HG03159 (cell line): ENCODE data around the gene PHYHIPL.
"Not testable (repeated sequence)": the region's sequence is repeated elsewhere in the genome, so short reads cannot be mapped to it uniquely, and the experiment has no call there.

Experiments
- ATAC-seq: cut with Tn5 transposase; IDR thresholded peaks from one replicate; pipeline ENCODE4 v1.9.1; 2021; ENCODE audit warnings: mild to moderate bottlenecking, moderate library complexity; ENCODE audit not compliant: unreplicated experiment

The PHYHIPL gene

DNA sequence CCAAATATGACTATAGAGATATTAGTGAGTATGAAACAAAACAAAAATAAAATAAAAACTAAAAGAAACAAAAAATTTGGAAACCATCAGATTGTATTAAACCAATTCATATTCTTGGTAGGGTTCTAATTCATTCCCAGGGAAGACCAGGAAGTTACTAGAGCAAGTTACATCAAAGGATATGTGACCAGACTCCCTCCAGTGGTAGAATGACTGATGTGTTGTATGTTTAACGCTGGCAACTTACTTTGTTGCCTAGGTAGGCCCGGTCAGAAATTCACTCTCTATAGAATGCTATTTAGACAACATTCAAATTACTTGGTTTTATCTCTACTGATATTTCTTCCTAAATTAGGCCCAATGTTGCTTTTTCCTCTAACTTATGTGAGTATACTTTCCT lies 5.2 kb downstream of the PHYHIPL start:
- ATAC-seq: no peak

DNA sequence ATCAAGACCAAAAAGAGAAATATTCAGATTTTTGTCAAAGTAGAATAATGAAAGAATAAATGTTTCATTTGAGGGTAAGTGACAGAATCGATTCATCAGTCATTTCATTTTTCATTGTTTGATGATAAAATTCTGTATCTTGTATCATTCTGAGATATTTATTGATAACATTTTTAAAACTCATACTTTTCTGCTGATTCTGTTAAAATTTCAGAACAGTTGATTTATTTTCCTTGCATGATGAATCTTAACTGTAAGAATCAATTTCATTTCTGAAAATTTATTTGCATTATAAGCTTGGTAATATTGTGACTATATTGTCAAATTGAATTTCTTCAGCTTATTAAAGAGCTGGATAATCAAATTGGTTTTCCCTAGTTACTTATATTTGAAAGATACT lies 13.9 kb downstream of the PHYHIPL start:
- ATAC-seq: no peak

DNA sequence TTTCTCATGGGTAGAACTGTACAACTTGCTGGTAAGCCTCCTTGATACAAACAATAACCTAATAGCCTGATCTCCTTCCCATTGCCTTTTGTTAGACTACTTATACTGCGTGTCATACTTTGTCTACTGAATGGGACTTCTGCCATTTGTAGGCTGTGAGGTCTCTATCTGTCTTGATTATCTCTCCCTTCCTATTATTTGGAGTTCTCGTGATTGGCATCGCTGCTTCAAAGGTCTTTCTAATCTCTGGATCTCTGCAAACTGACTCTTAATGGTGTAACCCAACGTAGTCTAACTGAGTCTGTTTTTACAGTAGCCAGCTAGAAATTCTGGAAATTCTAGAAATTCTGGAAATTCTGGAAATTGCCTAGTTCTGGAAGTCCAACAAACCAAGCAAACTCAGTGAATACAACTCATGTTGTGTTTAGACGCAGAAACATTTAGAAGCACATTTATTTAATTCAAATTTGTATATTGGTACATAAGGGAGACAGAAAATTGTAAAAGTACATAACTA lies 29.8 kb downstream of the PHYHIPL start:
- no peak for ATAC-seq

DNA sequence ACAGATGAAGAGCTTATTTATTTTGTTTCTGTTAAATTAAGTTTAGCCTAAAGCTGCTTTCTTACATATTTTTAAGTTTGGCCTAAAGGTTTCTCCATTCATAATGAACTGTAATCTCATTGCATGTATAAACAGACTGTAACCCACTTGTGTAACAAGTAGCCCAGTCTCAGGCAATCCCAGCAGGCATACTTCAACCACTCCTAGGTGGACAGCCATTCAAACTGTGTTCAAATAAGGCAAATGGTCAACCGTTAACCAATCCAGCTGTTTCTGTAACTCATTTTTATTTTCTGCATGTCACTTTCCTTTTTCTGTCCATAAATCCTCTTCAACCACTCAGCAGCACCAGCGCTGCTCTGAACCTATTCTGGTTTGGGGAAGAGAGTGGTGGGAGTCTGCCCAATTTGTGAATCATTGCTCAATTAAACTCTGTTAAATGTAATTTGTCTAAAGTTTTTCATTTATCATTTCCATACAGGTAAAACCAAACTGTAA lies 35.9 kb downstream of the PHYHIPL start:
- no peak for ATAC-seq

- no peak for ATAC-seq
Measured at GRCh38 chr10:59214160-59214559, 37.7 kb downstream of the PHYHIPL start.

DNA sequence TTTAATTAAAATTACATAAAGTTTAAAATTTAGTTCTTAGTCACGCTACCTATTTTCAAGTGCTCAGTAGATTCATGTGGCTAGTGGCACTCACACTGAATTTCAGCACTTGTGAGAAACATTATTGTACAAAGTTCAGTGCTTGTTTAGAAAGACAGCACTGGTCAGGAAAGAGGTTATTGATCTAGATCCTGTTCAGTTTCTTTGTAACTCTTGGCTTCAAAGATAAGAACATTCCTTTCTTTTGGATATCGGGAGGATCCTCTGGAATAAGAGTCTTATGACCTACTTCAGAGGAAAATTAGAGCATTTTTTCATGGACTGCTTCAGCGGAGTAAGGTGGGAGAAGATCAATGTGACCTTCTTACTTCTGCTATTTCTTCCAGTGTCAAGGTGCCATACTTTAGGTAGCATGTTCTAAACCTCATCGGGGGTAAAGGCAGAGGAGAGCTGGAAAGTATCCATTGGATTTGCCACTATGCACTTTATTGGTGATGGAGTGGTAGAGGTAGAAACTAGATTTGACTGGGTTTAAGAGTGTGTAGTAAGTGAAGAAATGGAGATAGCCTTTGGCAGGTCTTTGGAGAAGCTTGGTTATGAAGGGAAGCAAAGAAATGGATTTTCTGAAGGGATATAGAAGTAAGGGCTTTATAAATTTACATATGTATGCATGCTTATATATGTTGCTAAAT lies 39.9 kb downstream of the PHYHIPL start:
- no peak for ATAC-seq

- ATAC-seq: no peak
Measured at GRCh38 chr10:59222788-59223187, 46.3 kb downstream of the PHYHIPL start.

DNA sequence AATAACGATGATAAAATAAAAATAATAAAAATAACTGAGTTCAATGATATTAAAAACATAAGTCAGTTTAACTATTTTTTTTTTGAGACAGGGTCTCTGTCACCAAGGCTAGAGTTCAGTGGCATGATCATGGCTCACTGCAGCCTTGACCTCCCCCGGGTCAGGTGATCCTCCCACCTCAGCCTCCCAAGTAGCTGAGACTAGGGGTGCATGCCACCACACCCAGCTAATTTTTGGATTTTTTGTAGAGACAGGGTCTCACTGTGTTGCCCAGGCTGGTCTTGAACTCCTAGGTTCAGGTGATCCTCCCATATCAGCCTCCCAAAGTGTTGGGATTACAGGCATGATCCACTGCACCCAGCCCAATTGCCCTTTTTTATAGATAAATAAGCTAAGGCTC lies 47.2 kb downstream of the PHYHIPL start:
- not testable (repeated sequence) for ATAC-seq

- no peak for ATAC-seq
Measured at GRCh38 chr10:59225211-59225610, 48.8 kb downstream of the PHYHIPL start.

- no peak for ATAC-seq
Measured at GRCh38 chr10:59227136-59227673, 50.8 kb downstream of the PHYHIPL start.

- ATAC-seq: no peak
Measured at GRCh38 chr10:59229441-59229840, 53.0 kb downstream of the PHYHIPL start.

GRCh38 chr10:59234194-59234593 lies 57.8 kb downstream of the PHYHIPL start:
- no peak for ATAC-seq

DNA sequence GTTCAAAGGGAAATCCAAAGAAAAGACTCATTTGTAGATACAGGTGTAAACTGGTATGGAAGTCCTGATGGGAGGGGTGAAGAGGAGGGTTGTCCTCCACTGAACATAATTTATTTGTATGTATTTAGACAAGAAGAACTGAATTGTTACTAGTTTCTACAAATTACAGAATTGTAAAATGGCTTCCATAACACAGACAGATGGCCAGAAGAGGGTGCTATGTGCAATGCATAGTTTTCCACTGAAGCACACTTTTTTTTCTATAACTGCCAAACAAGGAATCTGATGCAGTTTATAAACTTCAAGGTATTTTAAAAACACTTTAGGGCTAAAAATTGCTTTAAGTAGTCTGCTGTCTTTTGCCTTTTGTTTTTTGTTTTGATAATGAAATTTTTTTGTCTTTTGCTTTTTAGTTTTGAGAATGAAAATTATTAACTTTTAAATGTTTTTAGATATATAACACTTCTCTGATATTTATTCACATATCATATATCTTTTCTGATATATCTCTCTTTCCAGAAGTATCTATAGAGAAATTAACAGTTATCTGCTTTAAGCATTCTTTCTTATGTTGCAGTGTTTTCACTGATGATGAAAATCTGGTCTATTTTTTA lies 58.5 kb downstream of the PHYHIPL start:
- no peak for ATAC-seq

DNA sequence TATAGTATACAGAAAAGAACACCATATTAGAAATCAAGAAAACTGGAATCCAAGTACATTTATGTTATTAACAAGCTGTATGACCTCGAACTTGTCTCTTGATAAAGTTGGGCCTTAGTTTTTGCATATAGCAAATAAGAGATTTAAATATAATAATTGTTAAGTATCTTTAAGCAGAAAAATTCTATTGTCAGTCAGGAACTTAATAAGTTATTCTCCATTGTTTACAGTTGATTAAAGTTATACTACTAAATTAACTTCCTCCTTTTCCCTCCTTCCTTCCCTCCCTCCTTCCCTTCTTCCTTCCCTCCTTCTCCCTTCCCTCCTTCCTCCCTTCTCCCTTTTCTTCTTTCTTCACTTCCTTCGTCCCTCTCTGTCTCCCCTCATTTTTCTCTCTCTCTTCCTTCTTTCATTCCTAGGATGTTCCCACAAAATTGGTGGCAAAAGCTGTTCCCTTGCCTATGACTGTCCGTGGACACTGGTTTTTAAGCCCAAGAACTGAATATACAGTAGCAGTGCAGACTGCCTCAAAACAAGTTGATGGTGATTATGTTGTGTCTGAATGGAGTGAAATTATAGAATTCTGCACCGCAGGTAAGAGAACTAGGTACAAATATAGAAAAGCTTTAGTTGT lies 59.7 kb downstream of the PHYHIPL start:
- ATAC-seq: no peak

- ATAC-seq: no peak
Measured at GRCh38 chr10:59237775-59238174, 61.3 kb downstream of the PHYHIPL start.

- not testable (repeated sequence) for ATAC-seq
Measured at GRCh38 chr10:59239108-59239507, 62.7 kb downstream of the PHYHIPL start.

DNA sequence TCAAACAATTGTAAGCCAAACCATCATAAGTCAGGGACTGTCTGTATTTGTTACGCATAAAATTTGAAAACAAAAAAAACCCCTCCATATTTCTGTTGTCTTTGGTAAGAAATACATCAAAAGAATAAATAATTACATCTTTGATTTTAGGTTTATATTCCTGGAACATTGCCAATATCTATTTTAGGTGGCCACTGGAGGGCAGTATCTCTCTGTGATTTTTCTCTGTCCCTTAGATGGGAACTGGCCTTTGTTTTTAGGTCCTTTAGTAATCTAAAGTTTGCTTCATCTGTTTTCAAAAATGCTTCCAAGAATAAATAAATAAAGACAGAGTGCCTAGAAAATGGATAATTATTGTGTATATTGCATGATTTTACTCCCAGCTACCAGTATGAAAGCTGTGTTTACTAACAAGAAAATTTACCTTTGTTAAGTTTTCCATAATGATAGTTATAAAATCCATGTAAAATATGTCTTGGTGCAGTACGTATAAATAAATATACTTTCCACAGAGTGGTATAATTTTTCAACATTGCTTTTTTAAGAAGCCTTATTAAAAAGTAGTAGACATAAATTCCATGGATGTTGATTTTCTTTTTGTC lies 64.2 kb downstream of the PHYHIPL start:
- no peak for ATAC-seq

DNA sequence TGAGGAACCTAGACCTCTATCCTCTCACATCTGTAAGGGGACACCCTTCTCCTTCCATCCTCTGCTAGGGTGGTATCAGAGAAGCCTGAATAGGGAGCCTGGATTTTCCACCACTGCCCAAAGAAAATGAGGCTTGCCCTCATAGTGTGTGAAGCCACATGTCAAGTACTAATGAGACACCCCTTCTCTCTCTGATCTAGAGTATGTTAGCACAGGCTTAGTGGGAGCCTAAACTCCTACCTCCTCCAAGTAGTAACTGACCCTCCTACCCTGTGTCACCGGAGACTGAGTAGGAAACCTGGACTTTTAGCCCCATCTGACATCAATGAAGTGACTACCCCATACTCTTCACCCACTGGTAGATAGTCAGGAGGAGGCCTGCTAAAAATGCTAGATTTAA lies 65.6 kb downstream of the PHYHIPL start:
- no peak for ATAC-seq

DNA sequence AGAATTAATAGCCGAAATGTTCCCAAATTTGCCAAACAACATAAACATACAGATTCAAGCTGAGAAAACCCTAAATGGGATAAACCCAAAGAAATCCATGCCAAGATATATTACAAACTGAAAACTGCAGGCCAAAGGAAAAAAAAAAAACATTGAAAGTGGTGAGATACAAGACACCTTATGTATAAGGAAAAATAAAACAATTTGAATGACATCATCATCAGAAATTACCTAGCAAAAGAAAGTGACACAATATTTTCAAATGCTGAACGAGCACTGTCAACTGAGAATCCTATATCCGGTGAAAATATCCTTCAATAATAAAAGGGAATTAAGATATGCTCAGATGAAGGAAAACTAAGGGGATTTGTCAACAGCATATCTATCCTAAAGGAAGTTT lies 66.5 kb downstream of the PHYHIPL start:
- ATAC-seq: no peak

DNA sequence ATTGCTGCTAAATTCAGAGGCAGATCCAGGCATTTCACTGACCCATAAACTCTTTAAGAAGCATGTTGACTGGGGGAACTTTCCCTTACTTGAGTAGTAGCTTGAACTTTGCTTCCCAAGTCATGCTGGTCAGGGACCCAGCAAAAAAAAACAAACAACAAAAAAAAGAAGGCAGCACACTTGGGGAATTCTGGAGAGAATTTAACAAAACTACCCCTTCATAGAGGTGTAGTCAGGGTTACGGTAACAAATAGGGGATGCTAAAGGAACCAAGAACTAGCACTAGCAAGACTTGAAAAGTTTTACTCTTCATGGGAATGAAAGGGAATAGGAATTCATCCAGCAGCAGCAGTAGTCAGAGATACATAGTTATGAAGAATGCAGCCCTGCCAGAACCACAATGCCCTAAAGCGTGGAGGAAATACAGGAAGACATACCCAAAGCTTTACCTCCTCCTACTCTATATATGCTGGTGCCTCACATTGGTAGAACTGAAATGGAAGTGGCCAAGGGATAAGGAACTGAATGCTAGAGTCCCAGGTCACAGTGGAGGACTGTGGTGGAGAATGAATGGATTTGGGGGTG lies 67.3 kb downstream of the PHYHIPL start:
- no peak for ATAC-seq

DNA sequence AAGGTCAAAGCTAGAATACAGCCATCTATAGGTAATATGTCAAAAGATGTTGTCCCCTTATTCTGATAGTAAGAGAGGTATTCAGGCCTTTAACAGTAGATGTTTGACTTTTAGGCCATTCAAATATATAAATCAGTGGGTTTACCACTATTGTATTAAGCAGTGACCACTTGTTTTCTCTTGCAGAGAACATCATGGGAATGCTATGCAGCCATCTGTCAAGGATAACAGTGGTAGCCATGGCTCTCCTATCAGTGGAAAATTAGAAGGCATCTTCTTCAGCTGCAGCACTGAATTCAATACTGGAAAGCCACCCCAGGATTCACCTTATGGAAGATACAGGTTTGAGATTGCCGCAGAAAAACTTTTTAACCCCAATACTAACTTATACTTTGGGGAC lies 68.4 kb downstream of the PHYHIPL start:
- ATAC-seq: no peak
